Hepatocyte (in vitro differentiated cells): ENCODE measurements around the gene OR52J3.

ENCODE experiments used
- EZH2 ChIP-seq: fragments of 200-600 bp; sonication (generic); IDR thresholded peaks from 2 replicates; pipeline ENCODE4 v1.6.1; 2016; ENCODE audit warnings: antibody characterized with exemption, mild to moderate bottlenecking, borderline replicate concordance
- EZH2phosphoT487 ChIP-seq: fragments of 200-600 bp; sonication (generic); IDR thresholded peaks from one replicate; pipeline ENCODE4 v1.6.1; 2018; ENCODE audit warnings: antibody characterized with exemption, mild to moderate bottlenecking, low read depth, moderate library complexity; ENCODE audit not compliant: unreplicated experiment, severe bottlenecking
- TF ChIP-seq, protein P1 (sequence below): fragments of 200-600 bp; sonication (generic); IDR thresholded peaks from 2 replicates; pipeline ENCODE4 v1.5.1; 2016; ENCODE audit warnings: antibody characterized with exemption, mild to moderate bottlenecking; ENCODE audit not compliant: poor library complexity

DNA sequence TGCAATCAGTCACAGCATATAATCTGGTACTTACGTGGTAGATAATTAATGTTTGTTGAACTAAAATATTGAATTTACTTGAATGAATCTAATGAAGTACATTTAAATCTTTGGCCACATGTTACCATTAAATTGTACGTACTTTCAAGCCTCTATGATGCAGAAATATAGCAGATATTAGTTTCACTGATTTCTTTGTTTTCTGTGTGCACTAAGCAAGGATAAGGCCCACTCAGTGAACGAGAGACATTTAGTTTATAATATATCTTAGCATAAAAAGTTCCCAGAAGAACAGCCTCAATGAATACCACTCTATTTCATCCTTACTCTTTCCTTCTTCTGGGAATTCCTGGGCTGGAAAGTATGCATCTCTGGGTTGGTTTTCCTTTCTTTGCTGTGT, 22.9 kb downstream of the OR52J3 start, which contains the start of gene OR52E1:
- TF ChIP-seq, protein P1, sequence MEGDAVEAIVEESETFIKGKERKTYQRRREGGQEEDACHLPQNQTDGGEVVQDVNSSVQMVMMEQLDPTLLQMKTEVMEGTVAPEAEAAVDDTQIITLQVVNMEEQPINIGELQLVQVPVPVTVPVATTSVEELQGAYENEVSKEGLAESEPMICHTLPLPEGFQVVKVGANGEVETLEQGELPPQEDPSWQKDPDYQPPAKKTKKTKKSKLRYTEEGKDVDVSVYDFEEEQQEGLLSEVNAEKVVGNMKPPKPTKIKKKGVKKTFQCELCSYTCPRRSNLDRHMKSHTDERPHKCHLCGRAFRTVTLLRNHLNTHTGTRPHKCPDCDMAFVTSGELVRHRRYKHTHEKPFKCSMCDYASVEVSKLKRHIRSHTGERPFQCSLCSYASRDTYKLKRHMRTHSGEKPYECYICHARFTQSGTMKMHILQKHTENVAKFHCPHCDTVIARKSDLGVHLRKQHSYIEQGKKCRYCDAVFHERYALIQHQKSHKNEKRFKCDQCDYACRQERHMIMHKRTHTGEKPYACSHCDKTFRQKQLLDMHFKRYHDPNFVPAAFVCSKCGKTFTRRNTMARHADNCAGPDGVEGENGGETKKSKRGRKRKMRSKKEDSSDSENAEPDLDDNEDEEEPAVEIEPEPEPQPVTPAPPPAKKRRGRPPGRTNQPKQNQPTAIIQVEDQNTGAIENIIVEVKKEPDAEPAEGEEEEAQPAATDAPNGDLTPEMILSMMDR, result no peak
- no peak for TF ChIP-seq EZH2phosphoT487
- no peak for TF ChIP-seq EZH2
